ENCODE results near the gene RAP1A.

GRCh38 chr1:111592389-111593361 is 26.9 kb upstream of the RAP1A start:
- TF ChIP-seq, protein P1, sequence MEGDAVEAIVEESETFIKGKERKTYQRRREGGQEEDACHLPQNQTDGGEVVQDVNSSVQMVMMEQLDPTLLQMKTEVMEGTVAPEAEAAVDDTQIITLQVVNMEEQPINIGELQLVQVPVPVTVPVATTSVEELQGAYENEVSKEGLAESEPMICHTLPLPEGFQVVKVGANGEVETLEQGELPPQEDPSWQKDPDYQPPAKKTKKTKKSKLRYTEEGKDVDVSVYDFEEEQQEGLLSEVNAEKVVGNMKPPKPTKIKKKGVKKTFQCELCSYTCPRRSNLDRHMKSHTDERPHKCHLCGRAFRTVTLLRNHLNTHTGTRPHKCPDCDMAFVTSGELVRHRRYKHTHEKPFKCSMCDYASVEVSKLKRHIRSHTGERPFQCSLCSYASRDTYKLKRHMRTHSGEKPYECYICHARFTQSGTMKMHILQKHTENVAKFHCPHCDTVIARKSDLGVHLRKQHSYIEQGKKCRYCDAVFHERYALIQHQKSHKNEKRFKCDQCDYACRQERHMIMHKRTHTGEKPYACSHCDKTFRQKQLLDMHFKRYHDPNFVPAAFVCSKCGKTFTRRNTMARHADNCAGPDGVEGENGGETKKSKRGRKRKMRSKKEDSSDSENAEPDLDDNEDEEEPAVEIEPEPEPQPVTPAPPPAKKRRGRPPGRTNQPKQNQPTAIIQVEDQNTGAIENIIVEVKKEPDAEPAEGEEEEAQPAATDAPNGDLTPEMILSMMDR (IDR thresholded peaks at IDR 0.05) = no peak
- TF ChIP-seq POLR2A (IDR thresholded peaks at IDR 0.05) = no peak
